Mesenchymal stem cell (in vitro differentiated cells and primary cell): ENCODE results near the gene PI4K2A.

Experiments used
- DNase-seq: peaks from one replicate; pipeline ENCODE4 v3.0.0-alpha.2; 2013
- H2AFZ ChIP-seq: one replicate; pipeline ENCODE4 v1.6.1; 2013; ENCODE audit warnings: low read depth, mild to moderate bottlenecking, control low read depth, inconsistent platforms, low read length, moderate library complexity
- H2AK5ac ChIP-seq: 2 replicates; pipeline ENCODE4 v1.6.1; 2013; ENCODE audit warnings: low read length, moderate library complexity, mild to moderate bottlenecking, inconsistent platforms; ENCODE audit not compliant: severe bottlenecking
- H2BK120ac ChIP-seq: one replicate; pipeline ENCODE4 v1.6.1; 2013; ENCODE audit warnings: low read depth, mild to moderate bottlenecking, inconsistent platforms, low read length, moderate library complexity
- H2BK12ac ChIP-seq, 2 experiments: one replicate each; pipeline ENCODE4 v1.6.1; 2013; ENCODE audit warnings: inconsistent platforms in 2 of 2, low read length in 2 of 2, mild to moderate bottlenecking in 2 of 2, moderate library complexity in 2 of 2, control low read depth in 1 of 2
- H2BK15ac ChIP-seq: one replicate; pipeline ENCODE4 v1.6.1; 2013; ENCODE audit warnings: mild to moderate bottlenecking, low read depth, inconsistent platforms; ENCODE audit not compliant: poor library complexity, severe bottlenecking
- H2BK5ac ChIP-seq: 2 replicates; pipeline ENCODE4 v1.6.1; 2013; ENCODE audit warnings: low read depth, mild to moderate bottlenecking, low read length, control low read depth, inconsistent platforms; ENCODE audit not compliant: poor library complexity, severe bottlenecking
- H3K14ac ChIP-seq, 2 experiments: one replicate each; pipeline ENCODE4 v1.6.1; 2013; ENCODE audit warnings: inconsistent platforms in 2 of 2, low read length in 2 of 2, control low read depth in 1 of 2, mild to moderate bottlenecking in 1 of 2, moderate library complexity in 1 of 2
- H3K18ac ChIP-seq, 2 experiments: one replicate each; pipeline ENCODE4 v1.6.1; 2013; ENCODE audit warnings: inconsistent platforms in 2 of 2, low read length in 2 of 2, control low read depth in 1 of 2, low read depth in 1 of 2, mild to moderate bottlenecking in 1 of 2
- H3K23ac ChIP-seq, 2 experiments: one replicate each; pipeline ENCODE4 v1.6.1; 2013; ENCODE audit warnings: inconsistent platforms in 2 of 2, low read length in 2 of 2, mild to moderate bottlenecking in 2 of 2, moderate library complexity in 2 of 2, control low read depth in 1 of 2
- H3K27ac ChIP-seq: 2 replicates; pipeline ENCODE4 v1.5.1; 2013; ENCODE audit warnings: mild to moderate bottlenecking, moderate library complexity, low read length, control low read depth, inconsistent platforms; ENCODE audit not compliant: poor library complexity, severe bottlenecking
- H3K27me3 ChIP-seq, 2 experiments: 2 replicates each; pipeline versions ENCODE4 v1.6.1 to v1.7.0; 2013; ENCODE audit warnings: low read length in 2 of 2, mild to moderate bottlenecking in 2 of 2, moderate library complexity in 2 of 2, control low read depth in 1 of 2, inconsistent platforms in 1 of 2; ENCODE audit not compliant: control insufficient read depth in 1 of 2, insufficient read depth in 1 of 2
- H3K36me3 ChIP-seq, 2 experiments: 2 replicates each; pipeline versions ENCODE4 v1.6.1 to v1.7.0; 2013; ENCODE audit warnings: low read length in 2 of 2, control low read depth in 1 of 2, inconsistent platforms in 1 of 2, low read depth in 1 of 2, mild to moderate bottlenecking in 1 of 2; ENCODE audit not compliant: insufficient read depth in 2 of 2, control insufficient read depth in 1 of 2
- H3K4ac ChIP-seq, 2 experiments: one replicate each; pipeline ENCODE4 v1.6.1; 2013; ENCODE audit warnings: inconsistent platforms in 2 of 2, low read length in 2 of 2, mild to moderate bottlenecking in 2 of 2, moderate library complexity in 2 of 2, control low read depth in 1 of 2, low read depth in 1 of 2
- H3K4me1 ChIP-seq: 2 replicates; pipeline ENCODE4 v1.6.1; 2013; ENCODE audit warnings: low read depth, low read length, control low read depth; ENCODE audit not compliant: control insufficient read depth, insufficient read depth
- H3K4me2 ChIP-seq: 2 replicates; pipeline ENCODE4 v1.6.1; 2013; ENCODE audit warnings: low read length, mild to moderate bottlenecking, inconsistent platforms; ENCODE audit not compliant: poor library complexity, severe bottlenecking
- H3K4me3 ChIP-seq, 2 experiments: 2 replicates each; pipeline versions ENCODE4 v1.5.1 to v1.7.0; 2013; ENCODE audit warnings: low read length in 2 of 2, mild to moderate bottlenecking in 2 of 2, control low read depth in 1 of 2, low read depth in 1 of 2; ENCODE audit not compliant: insufficient read depth in 1 of 2
- H3K79me1 ChIP-seq: replicated peaks from 2 replicates; pipeline ENCODE4 v1.6.1; 2013; ENCODE audit warnings: mild to moderate bottlenecking, control low read depth, low read length, inconsistent platforms; ENCODE audit not compliant: poor library complexity, severe bottlenecking
- H3K9ac ChIP-seq: 2 replicates; pipeline ENCODE4 v1.7.0; 2013; ENCODE audit warnings: mild to moderate bottlenecking, low read length, moderate library complexity
- H3K9me3 ChIP-seq: 2 replicates; pipeline ENCODE4 v1.7.0; 2013; ENCODE audit warnings: mild to moderate bottlenecking, low read length; ENCODE audit not compliant: control insufficient read depth
- H4K8ac ChIP-seq: one replicate; pipeline ENCODE4 v1.6.1; 2013; ENCODE audit warnings: inconsistent platforms, mild to moderate bottlenecking, low read length, moderate library complexity
- H4K91ac ChIP-seq: one replicate; pipeline ENCODE4 v1.6.1; 2013; ENCODE audit warnings: mild to moderate bottlenecking, low read length, inconsistent platforms
- WGBS: methylation state at CpG from one replicate; pipeline ENCODE4 v1.1.7; 2013; ENCODE audit warnings: mixed read lengths; 5-methylcytosine and 5-hydroxymethylcytosine counted together

Gene PI4K2A

DNA sequence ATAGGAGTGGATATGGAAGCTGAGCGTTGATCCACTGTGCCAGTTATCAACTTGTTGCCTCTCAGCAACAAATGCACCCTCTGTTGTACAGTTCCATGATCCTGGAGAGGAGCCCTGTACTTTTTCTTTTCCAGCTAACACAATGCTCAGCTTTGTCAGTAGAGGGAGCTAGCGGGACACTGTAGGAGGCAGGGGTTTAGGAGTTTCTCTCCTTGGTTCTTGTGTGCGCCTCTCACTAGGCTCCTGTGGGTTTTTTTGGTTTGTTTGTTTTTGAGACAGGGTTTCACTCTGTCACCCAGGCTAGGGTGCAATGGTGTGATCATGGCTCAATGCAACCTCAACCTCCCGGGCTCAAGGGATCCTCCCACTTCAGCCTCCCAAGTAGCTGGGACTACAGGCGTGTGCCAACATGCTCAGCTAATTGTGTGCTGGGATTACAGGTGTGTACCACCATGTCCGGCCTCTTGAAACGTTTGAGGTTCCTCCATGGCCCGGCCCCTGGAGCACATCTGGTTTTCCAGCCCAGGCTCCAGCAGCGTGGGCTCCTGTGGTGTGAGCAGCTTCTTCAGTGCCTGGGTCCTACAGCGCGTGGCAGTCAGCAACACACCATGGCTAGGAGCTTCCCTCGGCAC, 61.1 kb downstream of the PI4K2A start:
- H4K8ac ChIP-seq = peak overlapping the region; percentile 60
- no peak overlapping the region for H3K4me3 ChIP-seq
- peak overlapping the region; percentile 18 for H4K91ac ChIP-seq
- peak; percentile 75 for DNase-seq
- no peak overlapping the region for H2BK120ac ChIP-seq
- H3K4me2 ChIP-seq = no peak overlapping the region
- H3K23ac ChIP-seq = no peak overlapping the region
- H3K4me1 ChIP-seq = peaks cover 4% of the 10 kb centered on the region
- H3K18ac ChIP-seq = peak overlapping the region in 1 of 2 experiments; percentile 59
- H3K14ac ChIP-seq = peak overlapping the region in 1 of 2 experiments; percentile 45
- no peak overlapping the region for H3K27ac ChIP-seq
- H3K9me3 ChIP-seq = no peaks in the 10 kb centered on the region
- H3K9ac ChIP-seq = peak overlapping the region; percentile 10
- WGBS = 75% methylated on average over 9 of the region's 12 CpGs
- peak overlapping the region; percentile 49 for H2AK5ac ChIP-seq
- no peak overlapping the region for H2BK5ac ChIP-seq
- H3K4ac ChIP-seq = peak overlapping the region in 1 of 2 experiments; percentile 62
- peak overlapping the region; percentile 29 for H2AFZ ChIP-seq
- H2BK12ac ChIP-seq = peak overlapping the region in 1 of 2 experiments; percentile 11
- no peaks in the 10 kb centered on the region for H3K36me3 ChIP-seq
- peak overlapping the region; percentile 23 for H2BK15ac ChIP-seq
- H3K27me3 ChIP-seq = no peaks in the 10 kb centered on the region
- no peaks in the 10 kb centered on the region for H3K79me1 ChIP-seq

- H2BK15ac ChIP-seq = no peak overlapping the region
- no peak overlapping the region for H3K14ac ChIP-seq
- H2BK5ac ChIP-seq = no peak overlapping the region
- H3K9me3 ChIP-seq = no peaks in the 10 kb centered on the region
- H2BK12ac ChIP-seq = no peak overlapping the region
- no peak overlapping the region for H3K23ac ChIP-seq
- H3K9ac ChIP-seq = no peak overlapping the region
- no peaks in the 10 kb centered on the region for H3K36me3 ChIP-seq
- H2AK5ac ChIP-seq = no peak overlapping the region
- H2AFZ ChIP-seq = no peak overlapping the region
- no peak overlapping the region for H4K8ac ChIP-seq
- no peak overlapping the region for H3K4ac ChIP-seq
- H3K4me3 ChIP-seq = no peak overlapping the region
- H3K18ac ChIP-seq = no peak overlapping the region
- H3K79me1 ChIP-seq = no peaks in the 10 kb centered on the region
- WGBS = 86% methylated on average over 7 of the region's 7 CpGs
- no peak overlapping the region for H2BK120ac ChIP-seq
- H3K27me3 ChIP-seq = no peaks in the 10 kb centered on the region
- no peak for DNase-seq
- H4K91ac ChIP-seq = no peak overlapping the region
- no peak overlapping the region for H3K4me2 ChIP-seq
- H3K27ac ChIP-seq = no peak overlapping the region
- peaks cover 4% of the 10 kb centered on the region for H3K4me1 ChIP-seq
Measured at GRCh38 chr10:97703398-97704067, 63.1 kb downstream of the PI4K2A start.

DNA sequence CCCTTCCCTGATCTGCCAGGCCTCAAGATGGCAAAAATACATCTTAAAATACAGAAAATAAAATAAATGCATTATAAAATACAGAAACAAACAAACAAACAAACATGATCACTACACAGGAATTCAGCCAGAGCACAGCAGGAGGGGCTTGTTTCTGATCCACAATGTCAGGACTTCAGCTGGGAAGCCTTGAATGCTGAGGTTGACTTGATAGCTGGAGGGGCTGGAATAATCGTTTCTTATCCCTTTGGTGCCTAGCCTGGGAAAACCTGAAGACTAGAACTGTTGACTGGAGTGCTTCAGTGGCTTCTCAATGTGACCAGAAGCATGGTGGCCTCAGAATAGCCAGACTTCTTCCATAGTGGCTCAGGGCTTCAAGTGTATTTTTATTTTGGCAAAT, 63.9 kb downstream of the PI4K2A start:
- 92% methylated on average over 1 of the region's 1 CpG for WGBS
- H3K14ac ChIP-seq = no peak overlapping the region

DNA sequence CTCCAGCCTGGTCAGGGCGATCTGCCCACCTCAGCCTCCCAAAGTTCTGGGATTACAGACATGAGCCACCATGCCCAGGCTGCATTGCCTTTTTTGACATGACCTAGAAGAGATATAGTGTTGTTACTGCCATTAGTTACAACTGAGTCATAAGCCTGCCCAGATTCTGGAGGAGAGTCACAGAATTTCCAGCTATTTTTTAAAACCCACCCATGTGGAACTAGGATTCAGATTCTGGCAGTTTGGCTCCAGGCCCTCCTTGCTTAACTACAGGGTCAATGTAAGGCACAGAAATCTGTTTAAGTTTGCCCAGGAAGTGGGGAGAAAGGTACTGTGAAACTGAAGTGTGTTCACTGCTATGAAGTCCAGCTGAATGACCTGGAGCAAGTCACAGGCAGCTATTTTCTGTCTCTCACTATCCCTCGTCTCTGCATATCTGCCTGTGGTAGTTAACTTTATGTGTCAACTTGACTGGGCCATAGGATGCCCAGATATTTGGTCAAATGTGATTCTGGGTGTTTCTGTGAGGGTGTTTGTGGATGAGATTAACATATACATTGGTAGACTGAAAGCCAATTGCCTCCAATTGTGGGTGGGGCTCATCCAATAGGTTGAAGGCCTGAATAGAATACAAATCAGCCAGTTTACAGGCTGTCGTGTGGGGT, 64.7 kb downstream of the PI4K2A start:
- no peaks in the 10 kb centered on the region for H3K9me3 ChIP-seq
- DNase-seq = no peak
- no peak overlapping the region for H3K14ac ChIP-seq
- no peaks in the 10 kb centered on the region for H3K27me3 ChIP-seq
- H3K4me3 ChIP-seq = no peak overlapping the region
- no peak overlapping the region for H2BK12ac ChIP-seq
- H3K27ac ChIP-seq = no peak overlapping the region
- no peak overlapping the region for H3K18ac ChIP-seq
- H2AFZ ChIP-seq = no peak overlapping the region
- H4K8ac ChIP-seq = no peak overlapping the region
- no peak overlapping the region for H2BK5ac ChIP-seq
- H4K91ac ChIP-seq = no peak overlapping the region
- WGBS = 92% methylated on average over 3 of the region's 3 CpGs
- H2BK15ac ChIP-seq = no peak overlapping the region
- H3K23ac ChIP-seq = peak overlapping the region in 1 of 2 experiments; percentile 29
- H2AK5ac ChIP-seq = no peak overlapping the region
- H3K4ac ChIP-seq = no peak overlapping the region
- no peak overlapping the region for H3K4me2 ChIP-seq
- H3K36me3 ChIP-seq = no peaks in the 10 kb centered on the region
- peaks cover 8% of the 10 kb centered on the region for H3K4me1 ChIP-seq
- H3K9ac ChIP-seq = no peak overlapping the region
- H3K79me1 ChIP-seq = no peaks in the 10 kb centered on the region
- H2BK120ac ChIP-seq = no peak overlapping the region

More for the DNA sequence above, 63.9 kb downstream of the PI4K2A start:
- Histone ChIP-seq H3K23ac (no peak overlapping the region), H3K18ac (no peak overlapping the region), H3K4me1 (peaks cover 6% of the 10 kb centered on the region), H3K9me3 (no peaks in the 10 kb centered on the region), H4K8ac (no peak overlapping the region), H3K4me3 (no peak overlapping the region), H3K9ac (no peak overlapping the region), H2BK5ac (no peak overlapping the region), H2AFZ (no peak overlapping the region), H3K4me2 (no peak overlapping the region), H4K91ac (no peak overlapping the region), H3K4ac (no peak overlapping the region), H2BK15ac (no peak overlapping the region), H3K36me3 (no peaks in the 10 kb centered on the region), H2BK120ac (no peak overlapping the region), H2AK5ac (no peak overlapping the region), H3K27ac (no peak overlapping the region), H3K27me3 (no peaks in the 10 kb centered on the region), H2BK12ac (no peak overlapping the region), H3K79me1 (no peaks in the 10 kb centered on the region)
- no peak for DNase-seq
